EH (cell line): ENCODE data around the gene EGF.
A peak's percentile ranks its signal among the peaks of the same experiment; 100 is the strongest.
"Not testable (repeated sequence)": the region's sequence is repeated elsewhere in the genome, so short reads cannot be mapped to it uniquely, and the experiment has no call there.

Source experiments
- DNase-seq: peaks from one replicate; pipeline ENCODE4 v3.0.0-alpha.2; 2015; ENCODE audit warnings: low read depth

The EGF gene

GRCh38 chr4:109915385-109916026, 2.8 kb downstream of the EGF start:
- DNase-seq, result no peak

- DNase-seq, result no peak
Measured at GRCh38 chr4:109916027-109916409, 3.3 kb downstream of the EGF start.

GRCh38 chr4:109921384-109921808, 8.7 kb downstream of the EGF start:
- DNase-seq, result peak; percentile 98

GRCh38 chr4:109925396-109925795, 12.7 kb downstream of the EGF start:
- no peak for DNase-seq

- no peak for DNase-seq
Measured at GRCh38 chr4:109928327-109929045, 15.8 kb downstream of the EGF start.

GRCh38 chr4:109930464-109930863, 17.8 kb downstream of the EGF start:
- no peak for DNase-seq

- DNase-seq, result no peak
Measured at GRCh38 chr4:109930872-109931271, 18.2 kb downstream of the EGF start.

GRCh38 chr4:109931318-109931717, 18.6 kb downstream of the EGF start:
- DNase-seq, result no peak

GRCh38 chr4:109937352-109937751, 24.7 kb downstream of the EGF start:
- not testable (repeated sequence) for DNase-seq

- DNase-seq, result no peak
Measured at GRCh38 chr4:109939190-109939589, 26.5 kb downstream of the EGF start.

- DNase-seq, result no peak
Measured at GRCh38 chr4:109942292-109942926, 29.7 kb downstream of the EGF start.

- no peak for DNase-seq
Measured at GRCh38 chr4:109943745-109944144, 31.1 kb downstream of the EGF start.

- no peak for DNase-seq
Measured at GRCh38 chr4:109944591-109944990, 31.9 kb downstream of the EGF start.

- no peak for DNase-seq
Measured at GRCh38 chr4:109945056-109945455, 32.4 kb downstream of the EGF start.

- no peak for DNase-seq
Measured at GRCh38 chr4:109946120-109946519, 33.4 kb downstream of the EGF start.

GRCh38 chr4:109947457-109947856, 34.8 kb downstream of the EGF start:
- peak; percentile 39 for DNase-seq

GRCh38 chr4:109947918-109948317, 35.2 kb downstream of the EGF start:
- DNase-seq, result no peak

GRCh38 chr4:109949099-109949718, 36.5 kb downstream of the EGF start:
- DNase-seq, result not testable (repeated sequence)

- no peak for DNase-seq
Measured at GRCh38 chr4:109952612-109953011, 39.9 kb downstream of the EGF start.

- no peak for DNase-seq
Measured at GRCh38 chr4:109953556-109953955, 40.9 kb downstream of the EGF start.

GRCh38 chr4:109955146-109955545, 42.5 kb downstream of the EGF start:
- no peak for DNase-seq

- DNase-seq, result no peak
Measured at GRCh38 chr4:109957227-109957626, 44.5 kb downstream of the EGF start.

GRCh38 chr4:109959195-109959594, 46.5 kb downstream of the EGF start:
- no peak for DNase-seq
